WTC11 (cell line): ENCODE data around the gene PIP4K2C. TPM values are rescaled to one million over a fixed set of nuclear protein-coding genes. Genes with fewer than 3 reads are reported as not detected.
A peak's percentile ranks its signal among the peaks of the same experiment; 100 is the strongest.

Experiments
- ATAC-seq: fragments of 200-7000 bp; cut with Tn5 transposase; 2 replicates; pipeline ENCODE4 v1.10.0; 2021; ENCODE audit warnings: mild to moderate bottlenecking, moderate library complexity
- CTCF ChIA-PET: fragments of 300-600 bp; sonication (Branson Sonifier 250); formaldehyde crosslinking; loops from one replicate; lab custom pipeline; 2021; ENCODE audit warnings: antibody characterized with exemption; lab: Charles Lee
- POLR2A ChIA-PET: fragments of 350-600 bp; sonication (Branson Sonifier 250); formaldehyde crosslinking; loops from one replicate; lab custom pipeline; 2021; ENCODE audit warnings: antibody characterized with exemption; lab: Charles Lee
- DNase-seq: peaks from one replicate; pipeline ENCODE4 v3.0.0; 2021; ENCODE audit warnings: low spot score
- H3K27ac Mint-ChIP-seq: 2 replicates; pipeline ENCODE4 v1.8.0; 2021; ENCODE audit warnings: mixed read lengths
- H3K27me3 Mint-ChIP-seq: 2 replicates; pipeline ENCODE4 v1.8.0; 2021; ENCODE audit warnings: low read depth, mild to moderate bottlenecking, moderate library complexity, mixed read lengths
- H3K36me3 Mint-ChIP-seq: 2 replicates; pipeline ENCODE4 v1.8.0; 2021; ENCODE audit warnings: mixed read lengths
- H3K4me1 Mint-ChIP-seq: 2 replicates; pipeline ENCODE4 v1.8.0; 2022; ENCODE audit warnings: mixed read lengths
- H3K4me3 Mint-ChIP-seq: 2 replicates; pipeline ENCODE4 v1.8.0; 2021; ENCODE audit warnings: mild to moderate bottlenecking, moderate library complexity, mixed read lengths
- H3K9me3 Mint-ChIP-seq: 2 replicates; pipeline ENCODE4 v1.8.0; 2021; ENCODE audit warnings: mixed read lengths
- CTCF ChIP-seq: fragments of 200-600 bp; IDR thresholded peaks from 2 replicates; pipeline ENCODE4 v1.8.0; 2022; ENCODE audit warnings: antibody characterized with exemption
- E2F1 ChIP-seq: sonication (generic); formaldehyde crosslinking; IDR thresholded peaks from 2 replicates; pipeline ENCODE4 v1.8.0; 2022; ENCODE audit warnings: mild to moderate bottlenecking, missing genetic modification reagents
- E2F4 ChIP-seq: sonication (generic); formaldehyde crosslinking; IDR thresholded peaks from 2 replicates; pipeline ENCODE4 v1.8.1; 2022; ENCODE audit warnings: low read depth, mild to moderate bottlenecking, moderate library complexity, missing genetic modification reagents, borderline replicate concordance
- ELF4 ChIP-seq: sonication (generic); formaldehyde crosslinking; IDR thresholded peaks from 2 replicates; pipeline ENCODE4 v1.8.1; 2022; ENCODE audit warnings: low read depth, mild to moderate bottlenecking, moderate library complexity, missing genetic modification reagents
- ESRRA ChIP-seq: sonication (generic); formaldehyde crosslinking; IDR thresholded peaks from 2 replicates; pipeline ENCODE4 v1.8.1; 2022; ENCODE audit warnings: mild to moderate bottlenecking, missing genetic modification reagents, borderline replicate concordance
- FOXK1 ChIP-seq: sonication (generic); formaldehyde crosslinking; IDR thresholded peaks from 2 replicates; pipeline ENCODE4 v1.8.0; 2022; ENCODE audit warnings: mild to moderate bottlenecking, moderate library complexity, missing genetic modification reagents
- JAZF1 ChIP-seq: fragments of 250-450 bp; sonication (Bioruptor Pico); IDR thresholded peaks from 2 replicates; pipeline ENCODE4 v1.9.0; 2021; ENCODE audit warnings: moderate library complexity, mild to moderate bottlenecking, inconsistent platforms
- MAX ChIP-seq: sonication (generic); formaldehyde crosslinking; IDR thresholded peaks from 2 replicates; pipeline ENCODE4 v1.8.0; 2022; ENCODE audit warnings: mild to moderate bottlenecking, missing genetic modification reagents
- NFE2L1 ChIP-seq: sonication (generic); formaldehyde crosslinking; IDR thresholded peaks from 2 replicates; pipeline ENCODE4 v1.8.1; 2023; ENCODE audit warnings: missing genetic modification reagents
- NR2C2 ChIP-seq: sonication (generic); formaldehyde crosslinking; IDR thresholded peaks from 2 replicates; pipeline ENCODE4 v1.8.0; 2022; ENCODE audit warnings: mild to moderate bottlenecking, missing genetic modification reagents
- OVOL2 ChIP-seq: fragments of 250-450 bp; sonication (Bioruptor Pico); IDR thresholded peaks from 2 replicates; pipeline ENCODE4 v1.9.0; 2021; ENCODE audit warnings: mild to moderate bottlenecking, borderline replicate concordance
- PREB ChIP-seq: sonication (generic); formaldehyde crosslinking; IDR thresholded peaks from 2 replicates; pipeline ENCODE4 v1.8.1; 2022; ENCODE audit warnings: mild to moderate bottlenecking, missing genetic modification reagents, moderate library complexity, borderline replicate concordance
- USF2 ChIP-seq: sonication (generic); formaldehyde crosslinking; IDR thresholded peaks from 2 replicates; pipeline ENCODE4 v1.8.1; 2023; ENCODE audit warnings: mild to moderate bottlenecking, missing genetic modification reagents, moderate library complexity
- ZBTB21 ChIP-seq: sonication (generic); formaldehyde crosslinking; IDR thresholded peaks from 2 replicates; pipeline ENCODE4 v1.8.1; 2023; ENCODE audit warnings: mild to moderate bottlenecking, missing genetic modification reagents, borderline replicate concordance
- ZNF138 ChIP-seq: sonication (generic); formaldehyde crosslinking; conservative IDR thresholded peaks from 2 replicates; pipeline ENCODE4 v1.8.1; 2022; ENCODE audit warnings: mild to moderate bottlenecking, moderate library complexity, missing genetic modification reagents
- ZNF232 ChIP-seq: sonication (generic); formaldehyde crosslinking; IDR thresholded peaks from 2 replicates; pipeline ENCODE4 v1.8.0; 2022; ENCODE audit warnings: mild to moderate bottlenecking, missing genetic modification reagents
- ZNF263 ChIP-seq: sonication (generic); formaldehyde crosslinking; IDR thresholded peaks from 2 replicates; pipeline ENCODE4 v1.8.1; 2022; ENCODE audit warnings: low read depth, mild to moderate bottlenecking, moderate library complexity, missing genetic modification reagents
- ZNF423 ChIP-seq: fragments of 250-450 bp; sonication (Bioruptor Pico); IDR thresholded peaks from 2 replicates; pipeline ENCODE4 v2.1.2; 2022; ENCODE audit warnings: mild to moderate bottlenecking, moderate library complexity
- total RNA-seq: library from RNA; stranded (reverse); gene quantifications from 3 replicates; pipeline ENCODE4 v1.2.3, GENCODE V29; 2021

The PIP4K2C gene
- total RNA-seq, 1 experiment from 2014 or later, result 25.4 TPM

- H3K27me3 Mint-ChIP-seq, result 0 out of 2 replicates have a peak, but pooled peaks cover 3% of the 10 kb centered on the region
- CTCF ChIA-PET, result interaction anchor here (0.6 to 4.2 kb wide), 4 partner anchors 8 to 155 kb away, joined by 5 to 74 read pairs (median 6); no protein-coding TSS in a partner anchor
Measured at GRCh38 chr12:57581802-57582201, 9.2 kb upstream of the PIP4K2C start.

GRCh38 chr12:57582440-57582839, 8.6 kb upstream of the PIP4K2C start:
- ATAC-seq, result no peak
- POLR2A ChIA-PET, result no interaction called here
- CTCF ChIA-PET, result interaction anchor here (0.7 to 4.2 kb wide), 17 partner anchors 11 to 431 kb away, joined by 3 to 74 read pairs (median 11); partner anchors contain the start of genes ARHGEF25, B4GALNT1, DCTN2 and TSPAN31

More at GRCh38 chr12:57581802-57582201, 9.2 kb upstream of the PIP4K2C start:
- H3K9me3 Mint-ChIP-seq, result no peaks in the 10 kb centered on the region
- H3K4me3 Mint-ChIP-seq, result no peak overlapping the region
- POLR2A ChIA-PET, result no interaction called here
- no peak overlapping the region for H3K27ac Mint-ChIP-seq
- no peak for TF ChIP-seq PREB (CRISPR knock-in tag)
- TF ChIP-seq, all 79 proteins: peak for 0
- DNase-seq (no peak), ATAC-seq (no peak)
- H3K36me3 Mint-ChIP-seq, result peaks cover 25% of the 10 kb centered on the region
- H3K4me1 Mint-ChIP-seq, result no peaks in the 10 kb centered on the region; the same call in 1 of the 2 replicates

GRCh38 chr12:57583008-57583831, 7.8 kb upstream of the PIP4K2C start:
- ATAC-seq, result peak; percentile 99
- no peak overlapping the region for H3K27ac Mint-ChIP-seq
- H3K27me3 Mint-ChIP-seq, result 0 out of 2 replicates have a peak, but pooled peaks cover 3% of the 10 kb centered on the region
- ChIA-PET POLR2A (interaction anchor here (0.5 to 1.0 kb wide), 2 partner anchors 15 to 152 kb away, joined by 3 read pairs; no protein-coding TSS in a partner anchor), CTCF (interaction anchor here (0.6 to 4.2 kb wide), 51 partner anchors 8 to 1133 kb away, joined by 3 to 74 read pairs (median 5); partner anchors contain the start of genes ARHGEF25, AVIL, B4GALNT1 and CYP27B1)
- no peaks in the 10 kb centered on the region for H3K9me3 Mint-ChIP-seq
- H3K4me1 Mint-ChIP-seq, result no peaks in the 10 kb centered on the region; the same call in 1 of the 2 replicates
- DNase-seq, result peak; percentile 76
- peaks cover 19% of the 10 kb centered on the region for H3K36me3 Mint-ChIP-seq
- no peak overlapping the region for H3K4me3 Mint-ChIP-seq
- no peak for TF ChIP-seq ZNF138 (CRISPR knock-in tag)
- no peak for TF ChIP-seq ZNF232
- TF ChIP-seq ESRRA (CRISPR knock-in tag), result no peak
- 0 out of 2 replicates have a peak, but pooled peaks have one; percentile 13 for TF ChIP-seq MAX (CRISPR knock-in tag)
- TF ChIP-seq NFE2L1, result no peak
- no peak for TF ChIP-seq USF2 (CRISPR knock-in tag)
- no peak for TF ChIP-seq JAZF1
- peak; percentile 92 for TF ChIP-seq CTCF

More at GRCh38 chr12:57582440-57582839, 8.6 kb upstream of the PIP4K2C start:
- H3K9me3 Mint-ChIP-seq, result no peaks in the 10 kb centered on the region
- no peaks in the 10 kb centered on the region; the same call in 1 of the 2 replicates for H3K4me1 Mint-ChIP-seq
- DNase-seq, result no peak
- H3K27me3 Mint-ChIP-seq, result 0 out of 2 replicates have a peak, but pooled peaks cover 3% of the 10 kb centered on the region
- no peak overlapping the region for H3K27ac Mint-ChIP-seq
- H3K4me3 Mint-ChIP-seq, result no peak overlapping the region
- peaks cover 21% of the 10 kb centered on the region for H3K36me3 Mint-ChIP-seq
- TF ChIP-seq PREB (CRISPR knock-in tag), result no peak
- no peak for TF ChIP-seq ZBTB21
- no peak for TF ChIP-seq ESRRA (CRISPR knock-in tag)
- no peak for TF ChIP-seq OVOL2 (CRISPR knock-in tag)
- TF ChIP-seq ZNF263 (CRISPR knock-in tag), result no peak
- no peak for TF ChIP-seq FOXK1 (CRISPR knock-in tag)
- no peak for TF ChIP-seq ZNF423
- no peak for TF ChIP-seq NR2C2 (CRISPR knock-in tag)
- no peak for TF ChIP-seq ELF4
- TF ChIP-seq E2F4, result no peak
- TF ChIP-seq E2F1, result no peak
